Bronchial epithelial cell (primary cell): ENCODE measurements around the gene ZNF491. TPM values are rescaled to one million over a fixed set of nuclear protein-coding genes. Genes with fewer than 3 reads are reported as not detected.

Experiments used
- DNase-seq: peaks from one replicate; pipeline ENCODE4 v3.0.0-alpha.2; 2010; ENCODE audit warnings: low read depth
- FAIRE-seq: peaks from 2 replicates; lab custom pipeline; 2011; peaks lifted over from hg19 to GRCh38; lab: Jason Lieb, UNC
- H3K27me3 ChIP-seq: 2 replicates; pipeline ENCODE4 v1.5.1; 2011; ENCODE audit warnings: low read length; ENCODE audit not compliant: control insufficient read depth, insufficient read depth
- H3K36me3 ChIP-seq: 2 replicates; pipeline ENCODE4 v1.5.1; 2011; ENCODE audit warnings: low read length; ENCODE audit not compliant: control insufficient read depth, insufficient read depth
- H3K4me3 ChIP-seq: 2 replicates; pipeline ENCODE4 v1.5.1; 2011; ENCODE audit warnings: mild to moderate bottlenecking, low read depth, low read length, control low read depth
- CTCF ChIP-seq: IDR thresholded peaks from 2 replicates; pipeline ENCODE4 v1.5.1; 2011; ENCODE audit warnings: mild to moderate bottlenecking, moderate library complexity, low read length, control low read depth, inconsistent platforms; ENCODE audit not compliant: insufficient read depth, severe bottlenecking
- total RNA-seq: library from RNA; depleted of rRNA; stranded (reverse); fragments of >200 nt; gene quantifications from 2 replicates; pipeline ENCODE4 v1.2.1, GENCODE V29; 2014

Gene ZNF491
- total RNA-seq: 0.26 and 0.64 TPM in 2 replicates

- peak; percentile 36 for TF ChIP-seq CTCF
- Histone ChIP-seq H3K36me3 (no peaks in the 10 kb centered on the region), H3K27me3 (no peaks in the 10 kb centered on the region), H3K4me3 (peak within 1 kb of the TSS; percentile 74)
- DNase-seq: peak; percentile 81
- no peak for FAIRE-seq
Measured at GRCh38 chr19:11798391-11799330, at the start of gene ZNF491. Gene ZNF491 (plus strand): TSS chr19:11798523. CDS start chr19:11805954, 7,431 bp downstream.

GRCh38 chr19:11749751-11750150 lies 48.6 kb upstream of the ZNF491 start:
- FAIRE-seq (no peak), DNase-seq (no peak)
- Histone ChIP-seq H3K27me3 (no peaks in the 10 kb centered on the region), H3K36me3 (no peaks in the 10 kb centered on the region), H3K4me3 (no peak overlapping the region)
- TF ChIP-seq CTCF: no peak

GRCh38 chr19:11752244-11752736 lies 46.0 kb upstream of the ZNF491 start:
- Histone ChIP-seq H3K27me3 (no peaks in the 10 kb centered on the region), H3K4me3 (no peak overlapping the region), H3K36me3 (no peaks in the 10 kb centered on the region)
- no peak for FAIRE-seq
- no peak for DNase-seq
- no peak for TF ChIP-seq CTCF

GRCh38 chr19:11754663-11755062 lies 43.7 kb upstream of the ZNF491 start:
- DNase-seq (no peak), FAIRE-seq (no peak)
- no peak for TF ChIP-seq CTCF
- H3K4me3 ChIP-seq: no peak overlapping the region
- no peaks in the 10 kb centered on the region for H3K36me3 ChIP-seq
- H3K27me3 ChIP-seq: no peaks in the 10 kb centered on the region

GRCh38 chr19:11756965-11757364 lies 41.4 kb upstream of the ZNF491 start:
- TF ChIP-seq CTCF: no peak
- DNase-seq: no peak
- H3K27me3 ChIP-seq: no peaks in the 10 kb centered on the region
- no peak overlapping the region for H3K4me3 ChIP-seq
- H3K36me3 ChIP-seq: no peaks in the 10 kb centered on the region
- FAIRE-seq: no peak

GRCh38 chr19:11759805-11760204 lies 38.5 kb upstream of the ZNF491 start:
- no peak for TF ChIP-seq CTCF
- H3K27me3 ChIP-seq: no peaks in the 10 kb centered on the region
- no peak for FAIRE-seq
- DNase-seq: no peak
- no peak overlapping the region for H3K4me3 ChIP-seq
- H3K36me3 ChIP-seq: no peaks in the 10 kb centered on the region
